Ovary (tissue), 3 donors: ENCODE results near the gene MTUS2.

Source experiments
- EP300 ChIP-seq: sonication (generic); formaldehyde crosslinking; IDR thresholded peaks from one replicate; pipeline ENCODE4 v1.6.1; 2017; ENCODE audit warnings: antibody characterized with exemption
- POLR2A ChIP-seq: fragments of 450-650 bp; IDR thresholded peaks from one replicate; pipeline ENCODE4 v1.6.1; 2017; ENCODE audit warnings: antibody characterized with exemption, mild to moderate bottlenecking, moderate library complexity
- TF ChIP-seq, protein P1 (sequence below), 3 donors: fragments of 450-650 bp in 2 of 3; fragments of 200-600 bp in 1 of 3; IDR thresholded peaks; one replicate each; pipeline versions ENCODE4 v1.5.1 to v1.8.0; 2016 to 2022; ENCODE audit warnings: antibody characterized with exemption in 3 of 3, mild to moderate bottlenecking in 1 of 3
- donor health status: DM: no; HTN: no; CAD: no.

- TF ChIP-seq EP300 (no peak), POLR2A (no peak)
- TF ChIP-seq, protein P1, sequence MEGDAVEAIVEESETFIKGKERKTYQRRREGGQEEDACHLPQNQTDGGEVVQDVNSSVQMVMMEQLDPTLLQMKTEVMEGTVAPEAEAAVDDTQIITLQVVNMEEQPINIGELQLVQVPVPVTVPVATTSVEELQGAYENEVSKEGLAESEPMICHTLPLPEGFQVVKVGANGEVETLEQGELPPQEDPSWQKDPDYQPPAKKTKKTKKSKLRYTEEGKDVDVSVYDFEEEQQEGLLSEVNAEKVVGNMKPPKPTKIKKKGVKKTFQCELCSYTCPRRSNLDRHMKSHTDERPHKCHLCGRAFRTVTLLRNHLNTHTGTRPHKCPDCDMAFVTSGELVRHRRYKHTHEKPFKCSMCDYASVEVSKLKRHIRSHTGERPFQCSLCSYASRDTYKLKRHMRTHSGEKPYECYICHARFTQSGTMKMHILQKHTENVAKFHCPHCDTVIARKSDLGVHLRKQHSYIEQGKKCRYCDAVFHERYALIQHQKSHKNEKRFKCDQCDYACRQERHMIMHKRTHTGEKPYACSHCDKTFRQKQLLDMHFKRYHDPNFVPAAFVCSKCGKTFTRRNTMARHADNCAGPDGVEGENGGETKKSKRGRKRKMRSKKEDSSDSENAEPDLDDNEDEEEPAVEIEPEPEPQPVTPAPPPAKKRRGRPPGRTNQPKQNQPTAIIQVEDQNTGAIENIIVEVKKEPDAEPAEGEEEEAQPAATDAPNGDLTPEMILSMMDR (IDR thresholded peaks at IDR 0.05) = no peak
Observed at GRCh38 chr13:29287237-29287636, 467.1 kb downstream of the MTUS2 start.
